Activated naive CD4-positive, alpha-beta T cell treated with anti-CD3 and anti-CD28 coated beads, Interleukin-2, amount 10 ng/mL, durations not matched to agents 7 days and 5 days (primary cell): ENCODE measurements around the gene LEPROT.
"Not testable (repeated sequence)": the region's sequence is repeated elsewhere in the genome, so short reads cannot be mapped to it uniquely, and the experiment has no call there.

Source experiments
- CTCF ChIA-PET: fragments of 350-600 bp; sonication (Branson Sonifier 250); formaldehyde crosslinking; loops from one replicate; lab custom pipeline; 2021; ENCODE audit warnings: antibody characterized with exemption; lab: Charles Lee
- DNase-seq: peaks from one replicate; pipeline ENCODE4 v3.0.0-alpha.2; 2020
- H3K27ac Mint-ChIP-seq: one replicate; pipeline ENCODE4 v1.8.0; 2021; ENCODE audit warnings: mild to moderate bottlenecking, moderate library complexity, mixed read lengths
- H3K27me3 Mint-ChIP-seq: one replicate; pipeline ENCODE4 v1.8.0; 2021; ENCODE audit warnings: mild to moderate bottlenecking, mixed read lengths
- H3K36me3 Mint-ChIP-seq: one replicate; pipeline ENCODE4 v1.8.0; 2021; ENCODE audit warnings: mixed read lengths
- H3K4me1 Mint-ChIP-seq: one replicate; pipeline ENCODE4 v1.8.0; 2021; ENCODE audit warnings: mixed read lengths
- H3K4me3 Mint-ChIP-seq: one replicate; pipeline ENCODE4 v1.8.0; 2021; ENCODE audit warnings: mild to moderate bottlenecking, moderate library complexity, mixed read lengths
- H3K9me3 Mint-ChIP-seq: one replicate; pipeline ENCODE4 v1.8.0; 2021; ENCODE audit warnings: mixed read lengths

The LEPROT gene

DNA sequence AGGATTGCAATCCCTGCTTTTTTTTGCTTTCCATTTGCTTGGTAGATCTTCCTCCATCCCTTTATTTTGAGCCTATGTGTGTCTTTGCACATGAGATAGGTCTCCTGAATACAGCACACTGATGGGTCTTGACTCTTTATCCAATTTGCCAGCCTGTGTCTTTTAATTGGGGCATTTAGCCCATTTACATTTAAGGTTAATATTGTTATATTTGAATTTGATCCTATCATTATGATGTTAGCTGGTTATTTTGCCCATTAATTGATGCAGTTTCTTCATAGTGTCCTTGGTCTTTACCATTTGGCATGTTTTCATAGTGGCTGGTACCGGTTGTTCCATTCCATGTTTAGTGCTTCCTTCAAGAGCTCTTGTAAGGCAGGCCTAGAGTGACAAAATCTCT is 45.4 kb downstream of the LEPROT start:
- H3K4me1 Mint-ChIP-seq, H3K27ac Mint-ChIP-seq, H3K27me3 Mint-ChIP-seq, H3K4me3 Mint-ChIP-seq, H3K36me3 Mint-ChIP-seq, CTCF ChIA-PET, DNase-seq, H3K9me3 Mint-ChIP-seq: not testable (repeated sequence)

DNA sequence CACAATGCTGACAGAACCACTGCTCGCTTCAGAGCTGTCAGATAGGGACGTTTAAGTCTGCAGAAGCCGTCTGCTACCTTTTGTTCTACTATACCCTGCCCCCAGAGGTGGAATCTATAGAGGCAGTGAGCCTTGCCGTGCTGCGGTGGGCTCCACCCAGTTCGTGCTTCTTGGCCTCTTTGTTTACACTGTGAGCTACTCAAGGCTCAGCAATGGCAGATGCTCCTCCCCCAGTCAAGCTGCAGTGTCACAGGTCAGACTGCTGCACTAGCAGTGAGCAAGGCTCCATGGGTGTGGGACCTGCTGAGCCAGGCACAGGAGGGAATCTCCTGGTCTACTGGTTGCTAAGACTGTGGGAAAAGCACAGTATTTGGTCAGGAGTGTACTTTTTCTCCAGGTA is 47.1 kb downstream of the LEPROT start:
- no peaks in the 10 kb centered on the region for H3K27me3 Mint-ChIP-seq
- no peak overlapping the region for H3K27ac Mint-ChIP-seq
- CTCF ChIA-PET = interaction anchor here (1.2 kb wide), 1 partner anchor 231 kb away, joined by 4 read pairs; no protein-coding TSS in a partner anchor
- H3K9me3 Mint-ChIP-seq = peaks cover 2% of the 10 kb centered on the region
- H3K36me3 Mint-ChIP-seq = no peaks in the 10 kb centered on the region
- no peaks in the 10 kb centered on the region for H3K4me1 Mint-ChIP-seq
- no peak for DNase-seq
- no peak overlapping the region for H3K4me3 Mint-ChIP-seq

DNA sequence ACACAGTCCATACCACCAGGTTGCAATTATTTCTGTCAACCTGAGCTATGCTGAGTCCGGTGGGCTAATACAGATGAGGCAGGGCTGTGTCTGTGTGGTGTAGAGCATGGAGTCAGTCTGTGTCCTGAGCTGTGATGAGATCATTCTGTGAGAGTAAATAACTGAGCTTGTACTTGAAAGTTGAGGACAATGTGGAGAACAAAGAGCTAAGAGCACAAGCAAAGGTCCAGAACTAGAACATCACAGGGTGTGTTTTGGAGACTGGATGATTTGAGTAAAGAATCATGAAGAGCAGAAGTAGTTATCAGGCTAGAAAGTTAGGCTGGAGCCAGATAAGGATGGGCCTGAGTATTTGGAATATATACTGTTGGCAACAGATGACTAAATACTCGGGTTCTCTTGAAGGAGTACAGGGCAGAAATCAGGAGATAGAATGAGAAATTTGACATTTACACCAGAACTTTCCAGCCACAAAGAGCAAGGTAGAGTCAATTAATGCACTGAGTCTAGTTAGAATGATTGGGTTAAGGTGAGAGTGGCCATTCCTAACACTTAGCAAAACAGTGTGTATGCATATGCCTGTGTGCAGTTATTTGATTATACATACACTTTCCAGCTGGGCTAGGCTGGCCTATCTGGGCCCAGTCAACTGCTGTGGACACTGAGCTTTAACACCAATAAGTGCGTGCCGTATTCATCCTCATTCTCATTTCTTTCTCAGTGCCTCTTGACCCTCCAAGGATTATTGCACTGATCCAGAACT is 48.8 kb downstream of the LEPROT start:
- Mint-ChIP-seq H3K27me3 (no peaks in the 10 kb centered on the region), H3K4me3 (no peak overlapping the region), H3K9me3 (peaks cover 2% of the 10 kb centered on the region), H3K36me3 (no peaks in the 10 kb centered on the region), H3K4me1 (no peaks in the 10 kb centered on the region), H3K27ac (no peak overlapping the region)
- DNase-seq = no peak
- CTCF ChIA-PET = interaction anchor here (0.9 to 1.1 kb wide), 2 partner anchors 10 to 11 kb away, joined by 3 to 6 read pairs; no protein-coding TSS in a partner anchor

DNA sequence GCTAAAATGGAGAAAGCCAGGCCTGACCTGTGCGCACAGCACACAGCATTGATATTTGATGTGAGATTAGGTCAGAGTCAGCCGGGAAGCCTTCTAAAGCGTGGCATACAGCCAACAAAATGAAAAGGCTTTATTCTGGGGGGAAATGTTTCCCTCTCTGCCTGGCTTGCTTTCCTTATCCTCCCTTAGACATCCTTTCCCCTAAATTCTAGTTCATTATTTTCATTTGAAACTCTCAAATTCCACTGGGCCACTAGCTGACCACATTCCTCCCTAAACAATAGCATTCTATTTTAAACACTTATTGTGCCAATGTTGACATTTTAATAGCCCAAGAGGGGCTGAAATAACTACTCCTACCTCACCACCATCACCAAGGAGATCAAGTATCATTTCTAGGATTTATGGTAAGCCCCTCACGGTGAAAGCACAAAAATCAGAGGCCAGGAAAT is 49.4 kb downstream of the LEPROT start:
- no peaks in the 10 kb centered on the region for H3K36me3 Mint-ChIP-seq
- H3K4me3 Mint-ChIP-seq = no peak overlapping the region
- H3K27me3 Mint-ChIP-seq = no peaks in the 10 kb centered on the region
- H3K27ac Mint-ChIP-seq = no peak overlapping the region
- CTCF ChIA-PET = no interaction called here
- no peak for DNase-seq
- no peaks in the 10 kb centered on the region for H3K4me1 Mint-ChIP-seq
- H3K9me3 Mint-ChIP-seq = peaks cover 1% of the 10 kb centered on the region

DNA sequence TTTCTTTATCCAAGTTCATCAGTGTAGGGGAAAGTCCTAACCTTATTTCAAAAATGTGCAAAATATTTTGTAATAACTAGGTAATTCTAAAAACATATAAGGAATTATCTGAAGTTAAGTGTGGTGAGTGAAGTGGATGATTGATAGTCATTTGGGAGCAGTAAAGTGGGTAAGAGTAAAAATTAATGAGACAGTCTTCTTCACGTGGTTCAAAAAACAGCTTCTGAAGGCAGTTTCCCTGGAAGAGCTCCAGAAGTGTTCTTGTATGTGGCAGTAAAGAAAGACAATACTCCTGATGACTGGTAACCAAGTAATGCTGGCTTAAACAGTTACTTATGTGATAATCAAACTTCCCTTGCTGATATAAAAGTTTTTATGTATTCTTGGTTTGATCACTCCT is 50.3 kb downstream of the LEPROT start:
- H3K4me3 Mint-ChIP-seq = no peak overlapping the region
- no peaks in the 10 kb centered on the region for H3K4me1 Mint-ChIP-seq
- no peaks in the 10 kb centered on the region for H3K9me3 Mint-ChIP-seq
- no peaks in the 10 kb centered on the region for H3K27me3 Mint-ChIP-seq
- CTCF ChIA-PET = no interaction called here
- H3K27ac Mint-ChIP-seq = no peak overlapping the region
- no peak for DNase-seq
- H3K36me3 Mint-ChIP-seq = no peaks in the 10 kb centered on the region

DNA sequence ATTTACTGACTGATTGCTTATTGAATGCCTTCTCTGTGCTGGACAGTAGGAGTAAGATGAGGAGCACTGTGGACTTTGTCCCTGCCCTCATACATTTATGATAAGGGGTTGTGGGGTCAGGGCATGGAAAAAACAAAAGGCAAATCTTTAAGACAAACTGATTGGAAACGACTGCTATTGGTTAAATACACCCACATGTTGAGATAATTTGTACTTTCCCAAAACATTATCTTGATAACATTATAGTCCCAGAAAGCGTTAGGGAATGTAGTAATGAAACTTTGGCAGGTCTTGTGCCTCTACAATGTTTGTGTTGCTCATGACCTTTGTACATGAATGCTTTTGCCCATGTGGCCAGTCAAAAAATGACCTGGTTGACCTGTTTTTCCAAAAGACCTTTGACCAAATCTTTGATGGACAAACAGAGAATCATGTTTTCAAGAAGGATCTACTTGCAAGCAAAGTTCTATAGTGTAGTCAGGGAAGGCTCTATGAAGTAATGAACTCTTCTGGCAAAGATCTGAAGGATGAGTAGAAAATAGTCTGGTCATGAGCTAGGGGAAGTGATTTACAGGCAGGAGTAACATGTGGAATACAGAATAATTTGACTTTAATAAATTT is 50.9 kb downstream of the LEPROT start:
- Mint-ChIP-seq H3K9me3 (no peaks in the 10 kb centered on the region), H3K36me3 (no peaks in the 10 kb centered on the region), H3K4me1 (no peaks in the 10 kb centered on the region), H3K27ac (no peak overlapping the region), H3K27me3 (no peaks in the 10 kb centered on the region), H3K4me3 (no peak overlapping the region)
- CTCF ChIA-PET = no interaction called here
- no peak for DNase-seq

DNA sequence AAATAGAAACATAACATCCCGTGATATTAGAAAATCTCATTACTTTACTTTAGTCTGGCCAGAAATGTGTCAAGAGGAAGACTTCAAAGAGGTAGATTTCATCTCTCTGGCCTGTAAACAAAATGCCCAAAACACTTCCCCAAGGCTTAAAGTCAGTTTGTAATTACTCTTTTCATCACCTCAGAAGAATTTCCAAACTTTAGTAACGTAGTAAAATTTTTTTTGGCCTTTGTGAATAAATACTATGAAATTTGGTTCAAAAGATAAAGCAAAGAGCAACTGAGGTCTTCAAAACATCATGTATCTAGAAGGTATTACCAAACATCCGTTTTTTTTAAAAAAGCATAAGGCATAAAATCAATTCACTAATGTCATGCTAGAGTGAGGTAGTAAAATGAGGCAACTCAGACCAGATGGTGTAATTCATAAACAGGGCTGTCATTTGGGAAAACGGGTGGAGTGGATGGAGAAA is 51.4 kb downstream of the LEPROT start:
- no peaks in the 10 kb centered on the region for H3K4me1 Mint-ChIP-seq
- DNase-seq = no peak
- no peak overlapping the region for H3K27ac Mint-ChIP-seq
- no peaks in the 10 kb centered on the region for H3K36me3 Mint-ChIP-seq
- no peaks in the 10 kb centered on the region for H3K9me3 Mint-ChIP-seq
- H3K4me3 Mint-ChIP-seq = no peak overlapping the region
- H3K27me3 Mint-ChIP-seq = no peaks in the 10 kb centered on the region
- CTCF ChIA-PET = no interaction called here

DNA sequence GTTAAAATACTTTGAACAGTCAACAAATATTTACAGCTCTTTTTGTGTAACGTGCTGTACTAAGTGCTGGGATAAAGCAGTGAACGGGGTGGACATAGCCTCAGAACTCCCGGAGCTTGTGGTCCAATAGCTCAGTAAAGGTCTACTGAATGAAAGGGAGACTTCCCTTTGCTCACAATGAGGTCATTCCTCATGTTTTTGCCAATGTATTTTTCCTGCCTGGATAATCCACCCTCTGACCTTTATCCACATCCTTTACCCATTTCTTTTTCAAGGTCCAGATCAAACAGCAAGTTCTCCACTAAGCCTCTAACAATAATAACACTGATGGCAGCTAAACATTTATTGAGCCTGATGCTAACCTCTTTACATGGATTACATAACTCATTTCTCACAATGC is 55.9 kb downstream of the LEPROT start:
- CTCF ChIA-PET = interaction anchor here (0.7 to 1.7 kb wide), 3 partner anchors 10 to 36 kb away, joined by 3 read pairs; no protein-coding TSS in a partner anchor
- Mint-ChIP-seq H3K27me3 (no peaks in the 10 kb centered on the region), H3K36me3 (no peaks in the 10 kb centered on the region), H3K4me3 (no peak overlapping the region), H3K9me3 (no peaks in the 10 kb centered on the region), H3K27ac (no peak overlapping the region), H3K4me1 (no peaks in the 10 kb centered on the region)
- no peak for DNase-seq

DNA sequence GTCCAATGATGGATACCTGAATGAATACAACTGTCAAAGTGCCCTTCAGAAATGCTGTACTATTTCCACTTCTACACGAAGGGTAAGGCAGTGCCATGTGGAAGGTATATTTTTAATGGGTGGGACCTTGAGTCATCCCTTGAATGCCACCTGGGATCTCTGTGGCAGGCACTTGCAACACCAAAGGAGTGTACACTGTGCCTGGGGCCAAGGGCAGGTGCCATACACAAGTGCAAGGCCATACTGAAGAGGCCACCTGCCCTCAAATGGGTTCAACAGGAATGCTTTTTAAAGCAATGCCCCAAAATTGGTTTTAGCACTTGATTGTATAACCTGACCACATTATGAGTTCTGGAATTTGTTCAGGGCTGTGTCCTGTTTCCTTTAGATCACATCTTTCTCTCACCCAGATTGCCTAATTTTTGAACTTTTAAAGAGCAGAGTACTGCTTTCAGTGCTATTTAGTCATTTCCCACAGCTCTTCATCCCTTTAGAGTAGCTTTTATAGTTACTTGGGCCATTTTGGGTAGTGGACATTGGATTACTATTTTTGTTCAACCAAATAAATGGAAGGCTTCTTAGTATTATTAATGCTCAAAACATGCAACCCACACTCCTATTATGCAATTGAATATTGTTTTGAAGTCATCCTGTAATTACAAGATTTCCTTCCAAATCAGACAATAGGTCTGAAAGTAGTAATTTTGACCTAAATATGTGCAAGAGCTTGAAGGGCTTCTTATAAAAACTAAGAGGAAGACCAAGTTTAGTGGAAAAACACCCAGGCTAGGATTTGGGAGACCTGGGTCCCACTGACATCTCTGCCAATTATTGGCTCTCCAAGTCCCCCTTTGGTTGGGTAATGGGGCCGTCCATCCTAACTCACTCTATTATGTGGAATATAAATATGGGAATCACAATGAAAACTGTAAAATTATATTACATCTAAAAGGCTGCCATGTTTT is 57.2 kb downstream of the LEPROT start:
- Mint-ChIP-seq H3K36me3 (no peaks in the 10 kb centered on the region), H3K9me3 (no peaks in the 10 kb centered on the region), H3K4me3 (no peak overlapping the region), H3K27me3 (no peaks in the 10 kb centered on the region), H3K27ac (no peak overlapping the region), H3K4me1 (no peaks in the 10 kb centered on the region)
- DNase-seq = no peak
- CTCF ChIA-PET = no interaction called here

DNA sequence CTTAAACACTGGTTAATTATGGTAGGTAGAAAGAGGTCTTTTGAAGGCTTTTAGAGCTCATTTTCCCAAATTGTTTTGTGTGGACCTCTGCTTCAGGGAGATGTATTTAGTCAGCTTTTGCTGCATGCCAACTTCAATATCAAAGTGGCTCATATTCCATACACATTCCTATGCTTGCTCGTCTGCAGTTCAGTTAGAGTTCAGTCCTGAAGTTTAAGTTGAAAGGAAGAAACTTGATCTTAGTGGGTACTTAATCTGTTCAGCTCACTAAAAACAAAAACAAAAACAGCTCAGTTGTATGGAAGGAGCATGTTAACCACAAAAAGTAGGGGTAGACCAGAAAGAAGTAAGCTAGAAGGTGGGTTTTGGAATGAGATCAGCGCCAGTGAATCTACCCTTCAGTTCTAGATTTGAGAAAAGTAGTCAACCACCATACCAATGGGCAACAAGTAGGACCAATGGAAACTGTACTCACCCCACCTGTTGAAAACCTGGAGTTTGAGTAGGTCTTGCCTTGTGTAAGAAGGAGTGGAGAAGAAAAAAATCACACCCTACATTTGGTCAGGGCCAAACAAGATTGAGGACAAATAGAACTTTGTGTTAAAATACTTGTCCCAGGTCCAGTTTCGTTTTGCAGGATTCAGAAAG is 58.0 kb downstream of the LEPROT start:
- CTCF ChIA-PET = no interaction called here
- Mint-ChIP-seq H3K27ac (no peak overlapping the region), H3K27me3 (no peaks in the 10 kb centered on the region), H3K9me3 (no peaks in the 10 kb centered on the region), H3K4me1 (no peaks in the 10 kb centered on the region), H3K4me3 (no peak overlapping the region), H3K36me3 (no peaks in the 10 kb centered on the region)
- DNase-seq = no peak

DNA sequence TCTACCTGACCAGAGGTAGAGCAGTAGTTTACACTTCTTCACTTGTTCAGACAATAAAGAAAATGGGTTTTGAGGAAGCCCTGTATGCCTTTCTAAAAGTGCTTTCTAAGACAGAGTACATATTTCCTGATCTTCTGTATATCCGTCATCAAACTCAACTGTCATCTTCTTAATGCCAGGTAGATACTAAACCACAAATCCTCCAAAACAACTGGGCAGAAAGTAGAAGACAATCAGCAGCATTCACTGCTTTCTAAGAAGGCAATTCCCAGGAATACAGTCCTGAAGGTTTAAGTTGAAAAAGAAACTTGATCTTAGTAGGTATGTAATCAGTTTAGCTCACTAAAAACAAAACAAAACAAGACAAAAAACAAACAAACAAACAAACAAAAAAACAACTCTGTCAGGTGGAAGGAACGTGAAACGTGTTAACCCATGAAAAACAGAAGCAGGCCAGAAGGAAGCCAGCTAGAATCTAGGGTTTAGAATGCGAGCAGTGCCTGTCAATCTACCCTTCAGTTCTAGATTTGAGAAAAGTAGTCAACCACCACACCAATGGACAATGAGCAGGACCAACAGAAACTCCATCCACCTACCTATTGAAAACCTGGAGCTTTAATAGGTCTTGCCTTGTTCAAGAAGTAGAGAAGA is 59.2 kb downstream of the LEPROT start:
- CTCF ChIA-PET = no interaction called here
- no peaks in the 10 kb centered on the region for H3K36me3 Mint-ChIP-seq
- H3K9me3 Mint-ChIP-seq = no peaks in the 10 kb centered on the region
- no peak for DNase-seq
- H3K27ac Mint-ChIP-seq = no peak overlapping the region
- H3K4me1 Mint-ChIP-seq = no peaks in the 10 kb centered on the region
- no peaks in the 10 kb centered on the region for H3K27me3 Mint-ChIP-seq
- no peak overlapping the region for H3K4me3 Mint-ChIP-seq

DNA sequence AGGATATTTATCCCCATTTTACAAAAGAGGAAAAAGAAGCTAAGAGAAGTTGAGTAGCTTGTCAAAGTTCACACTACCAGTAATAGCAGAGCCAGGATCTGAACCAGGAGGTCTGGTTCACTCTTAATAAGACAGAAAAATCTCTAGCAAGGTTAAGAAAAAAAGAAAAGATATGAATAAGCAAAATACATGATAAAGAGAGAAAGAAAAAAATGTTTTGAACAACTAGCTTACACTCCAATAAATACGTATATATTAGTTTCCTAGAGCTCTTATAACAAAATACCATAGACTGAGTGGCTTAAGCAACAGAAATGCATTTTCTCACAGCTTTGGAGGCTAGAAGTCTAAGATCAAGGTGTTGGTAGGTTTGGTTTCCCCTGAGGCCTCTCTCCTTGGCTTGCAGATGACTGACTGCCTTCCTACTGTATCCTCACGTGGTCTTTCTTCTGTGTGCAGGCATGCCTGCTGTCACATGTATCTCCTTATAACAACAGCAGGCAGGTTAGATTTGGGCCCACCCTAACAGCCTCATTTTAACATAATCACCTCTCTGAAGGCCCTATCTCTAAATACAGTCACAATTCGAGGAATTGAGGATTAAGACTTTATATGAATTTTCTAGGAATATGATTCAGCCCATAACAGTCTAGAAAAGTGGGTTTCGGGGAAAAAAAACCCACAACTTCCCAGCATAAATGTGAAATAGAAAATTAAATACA is 60.4 kb downstream of the LEPROT start:
- Mint-ChIP-seq H3K27ac (no peak overlapping the region), H3K4me1 (no peaks in the 10 kb centered on the region), H3K36me3 (no peaks in the 10 kb centered on the region), H3K9me3 (no peaks in the 10 kb centered on the region), H3K4me3 (no peak overlapping the region), H3K27me3 (no peaks in the 10 kb centered on the region)
- DNase-seq = no peak
- CTCF ChIA-PET = no interaction called here
